ENCODE data around the gene MXRA8. TPM values are rescaled to one million over a fixed set of nuclear protein-coding genes. Genes with fewer than 3 reads are reported as not detected.

MXRA8 gene
- total RNA-seq, 1 experiment from 2014 or later = 5.0 TPM

GRCh38 chr1:1402072-1402900 is 43.9 kb upstream of the MXRA8 start:
- intact Hi-C loops (cut with micrococcal nuclease; ENCODE audit: unreplicated experiment) = no loop called here
- Mint-ChIP-seq H3K27ac (ENCODE audit: unreplicated experiment) (peak overlapping the region; percentile 74), H3K36me3 (ENCODE audit: insufficient read depth, unreplicated experiment) (peaks cover 89% of the 10 kb centered on the region), H3K4me3 (ENCODE audit: unreplicated experiment) (no peak overlapping the region), H3K4me1 (ENCODE audit: low read depth, unreplicated experiment) (peaks cover 12% of the 10 kb centered on the region), H3K27me3 (ENCODE audit: insufficient read depth, unreplicated experiment) (no peaks in the 10 kb centered on the region), H3K9me3 (ENCODE audit: unreplicated experiment) (no peaks in the 10 kb centered on the region)
- no peaks in the 10 kb centered on the region for H3K9me3 ChIP-seq
- DNase-seq = peak; percentile 56 to 60
- POLR2A ChIA-PET = interaction anchor here (0.5 to 1.1 kb wide), 2 partner anchors 28 to 102 kb away, joined by 3 to 4 read pairs; no protein-coding TSS in a partner anchor
- no TSS peak for BruUV-seq (replicated peaks)
- peak; percentile 33 to 45 for TF ChIP-seq CTCF (IDR thresholded peaks at IDR 0.05; ENCODE audit: insufficient read depth in 1 of 2, low read depth in 1 of 2, low read length in 1 of 2, severe bottlenecking in 1 of 2, unreplicated experiment in 1 of 2)
- no peaks in the 10 kb centered on the region for H3K27me3 ChIP-seq (replicated peaks; ENCODE audit: control insufficient read depth, insufficient read depth, low read length)
- CTCF ChIA-PET = interaction anchor here (0.6 to 1.0 kb wide), 3 partner anchors 31 to 139 kb away, joined by 3 read pairs; no protein-coding TSS in a partner anchor
- peaks cover 19% of the 10 kb centered on the region for H3K4me1 ChIP-seq
- no peak overlapping the region for H3K4me3 ChIP-seq (ENCODE audit: low read depth, low read length)
- peaks cover 4% of the 10 kb centered on the region; the same call in 1 of the 2 replicates for H3K36me3 ChIP-seq (ENCODE audit: control insufficient read depth, insufficient read depth, low read length)

GRCh38 chr1:1401457-1402010 is 43.2 kb upstream of the MXRA8 start:
- Mint-ChIP-seq H3K27me3 (ENCODE audit: insufficient read depth, unreplicated experiment) (no peaks in the 10 kb centered on the region), H3K36me3 (ENCODE audit: insufficient read depth, unreplicated experiment) (peaks cover 88% of the 10 kb centered on the region), H3K4me1 (ENCODE audit: low read depth, unreplicated experiment) (peaks cover 12% of the 10 kb centered on the region), H3K27ac (ENCODE audit: unreplicated experiment) (peak overlapping the region; percentile 93), H3K9me3 (ENCODE audit: unreplicated experiment) (no peaks in the 10 kb centered on the region), H3K4me3 (ENCODE audit: unreplicated experiment) (peak overlapping the region; percentile 86)
- ChIA-PET POLR2A (interaction anchor here (1.1 kb wide), 1 partner anchor 103 kb away, joined by 3 read pairs; no protein-coding TSS in a partner anchor), CTCF (interaction anchor here (0.6 to 1.0 kb wide), 2 partner anchors 32 to 140 kb away, joined by 3 read pairs; no protein-coding TSS in a partner anchor)
- Histone ChIP-seq H3K9me3 (no peaks in the 10 kb centered on the region), H3K4me1 (peaks cover 22% of the 10 kb centered on the region), H3K36me3 (ENCODE audit: control insufficient read depth, insufficient read depth, low read length) (peaks cover 4% of the 10 kb centered on the region; the same call in 1 of the 2 replicates), H3K4me3 (ENCODE audit: low read depth, low read length) (no peak overlapping the region), H3K27me3 (replicated peaks; ENCODE audit: control insufficient read depth, insufficient read depth, low read length) (no peaks in the 10 kb centered on the region)
- intact Hi-C loops (cut with micrococcal nuclease; ENCODE audit: unreplicated experiment) = no loop called here
- BruUV-seq (replicated peaks) = no TSS peak
- DNase-seq = no peak
- no peak for TF ChIP-seq CTCF (IDR thresholded peaks at IDR 0.05; ENCODE audit: insufficient read depth in 1 of 2, low read depth in 1 of 2, low read length in 1 of 2, severe bottlenecking in 1 of 2, unreplicated experiment in 1 of 2)
